ENCODE measurements around the gene STOX2.

Gene STOX2

DNA sequence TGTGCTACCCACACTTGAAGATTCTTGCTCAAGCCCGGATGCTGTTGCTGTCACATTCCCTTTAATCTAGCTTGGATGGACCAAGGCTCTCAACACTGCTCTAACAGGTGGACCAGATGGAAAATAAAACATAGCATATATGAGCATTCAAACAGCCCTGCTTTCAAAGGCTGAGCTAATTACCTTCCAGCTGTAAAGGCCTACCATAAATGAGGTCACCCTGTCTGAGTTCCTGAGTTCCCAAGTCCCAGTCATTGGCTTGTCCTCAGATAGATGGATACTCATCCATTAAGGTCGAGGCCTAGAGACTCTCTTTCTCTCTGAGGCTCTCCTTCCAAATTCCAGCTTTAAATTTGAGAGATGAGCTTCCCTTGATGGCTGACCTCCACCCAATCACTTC, 147.5 kb downstream of the STOX2 start:
- TF ChIP-seq POLR2AphosphoS5 (IDR thresholded peaks at IDR 0.05; ENCODE audit: low read depth, low read length): no peak
- TF ChIP-seq, protein P1, sequence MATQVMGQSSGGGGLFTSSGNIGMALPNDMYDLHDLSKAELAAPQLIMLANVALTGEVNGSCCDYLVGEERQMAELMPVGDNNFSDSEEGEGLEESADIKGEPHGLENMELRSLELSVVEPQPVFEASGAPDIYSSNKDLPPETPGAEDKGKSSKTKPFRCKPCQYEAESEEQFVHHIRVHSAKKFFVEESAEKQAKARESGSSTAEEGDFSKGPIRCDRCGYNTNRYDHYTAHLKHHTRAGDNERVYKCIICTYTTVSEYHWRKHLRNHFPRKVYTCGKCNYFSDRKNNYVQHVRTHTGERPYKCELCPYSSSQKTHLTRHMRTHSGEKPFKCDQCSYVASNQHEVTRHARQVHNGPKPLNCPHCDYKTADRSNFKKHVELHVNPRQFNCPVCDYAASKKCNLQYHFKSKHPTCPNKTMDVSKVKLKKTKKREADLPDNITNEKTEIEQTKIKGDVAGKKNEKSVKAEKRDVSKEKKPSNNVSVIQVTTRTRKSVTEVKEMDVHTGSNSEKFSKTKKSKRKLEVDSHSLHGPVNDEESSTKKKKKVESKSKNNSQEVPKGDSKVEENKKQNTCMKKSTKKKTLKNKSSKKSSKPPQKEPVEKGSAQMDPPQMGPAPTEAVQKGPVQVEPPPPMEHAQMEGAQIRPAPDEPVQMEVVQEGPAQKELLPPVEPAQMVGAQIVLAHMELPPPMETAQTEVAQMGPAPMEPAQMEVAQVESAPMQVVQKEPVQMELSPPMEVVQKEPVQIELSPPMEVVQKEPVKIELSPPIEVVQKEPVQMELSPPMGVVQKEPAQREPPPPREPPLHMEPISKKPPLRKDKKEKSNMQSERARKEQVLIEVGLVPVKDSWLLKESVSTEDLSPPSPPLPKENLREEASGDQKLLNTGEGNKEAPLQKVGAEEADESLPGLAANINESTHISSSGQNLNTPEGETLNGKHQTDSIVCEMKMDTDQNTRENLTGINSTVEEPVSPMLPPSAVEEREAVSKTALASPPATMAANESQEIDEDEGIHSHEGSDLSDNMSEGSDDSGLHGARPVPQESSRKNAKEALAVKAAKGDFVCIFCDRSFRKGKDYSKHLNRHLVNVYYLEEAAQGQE (IDR thresholded peaks at IDR 0.05; ENCODE audit: insufficient read depth in 1 of 2, low read depth in 2 of 2, low read length in 2 of 2): no peak

DNA sequence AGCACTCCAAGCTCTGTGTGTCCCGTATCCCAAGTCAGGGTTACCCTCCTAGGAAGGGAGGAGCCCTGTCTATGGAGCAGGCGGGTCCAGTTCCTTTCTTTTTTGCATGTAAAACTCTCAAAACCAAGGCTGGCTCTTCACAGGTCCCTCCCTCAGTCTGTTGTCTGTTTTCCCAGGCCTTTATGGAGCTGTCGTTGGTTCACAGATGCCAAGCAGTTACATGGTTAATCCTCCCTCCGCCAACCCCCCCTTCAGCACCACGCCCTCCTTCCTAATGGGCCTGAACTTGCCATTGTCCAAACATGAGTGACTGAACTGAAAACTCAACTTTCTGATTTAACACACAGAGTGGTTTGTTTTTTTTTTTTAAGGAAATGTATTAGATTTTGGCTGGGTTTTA, 148.3 kb downstream of the STOX2 start:
- TF ChIP-seq TAF1 (IDR thresholded peaks at IDR 0.05; ENCODE audit: borderline replicate concordance, insufficient read depth, low read length) (no peak), SIN3A (IDR thresholded peaks at IDR 0.05; ENCODE audit: borderline replicate concordance, insufficient read depth, low read length) (no peak), POLR2AphosphoS5 (IDR thresholded peaks at IDR 0.05; ENCODE audit: low read depth, low read length) (no peak), FOXP2 (optimal IDR thresholded peaks at IDR 0.05; ENCODE audit: borderline replicate concordance, extremely low read depth, extremely low read length, insufficient read depth) (no peak)
- TF ChIP-seq, protein P1 (IDR thresholded peaks at IDR 0.05; ENCODE audit: insufficient read depth in 1 of 2, low read depth in 2 of 2, low read length in 2 of 2): no peak

DNA sequence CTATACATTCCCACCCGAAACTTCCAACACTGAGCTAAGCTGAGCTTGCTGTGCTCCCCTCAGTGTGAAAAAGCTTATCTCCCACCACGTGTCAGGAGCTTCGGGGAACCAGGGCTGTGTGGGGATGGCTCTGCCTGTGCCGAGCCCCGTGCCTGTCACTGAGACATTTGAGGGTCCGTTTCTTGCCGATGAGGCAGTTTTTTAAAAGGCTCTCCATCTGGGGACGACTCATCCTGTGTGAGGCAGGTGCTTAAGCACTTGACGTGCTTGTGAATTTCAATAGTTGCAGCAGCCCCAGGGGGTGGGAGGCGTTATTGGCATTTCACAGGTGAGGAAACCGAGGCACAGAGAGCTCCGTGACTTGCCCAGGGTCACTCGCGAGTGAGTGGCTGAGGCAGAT, 151.8 kb downstream of the STOX2 start:
- TF ChIP-seq FOXP2 (optimal IDR thresholded peaks at IDR 0.05; ENCODE audit: borderline replicate concordance, extremely low read depth, extremely low read length, insufficient read depth) (no peak), SIN3A (IDR thresholded peaks at IDR 0.05; ENCODE audit: borderline replicate concordance, insufficient read depth, low read length) (no peak), POLR2AphosphoS5 (IDR thresholded peaks at IDR 0.05; ENCODE audit: low read depth, low read length) (no peak)

DNA sequence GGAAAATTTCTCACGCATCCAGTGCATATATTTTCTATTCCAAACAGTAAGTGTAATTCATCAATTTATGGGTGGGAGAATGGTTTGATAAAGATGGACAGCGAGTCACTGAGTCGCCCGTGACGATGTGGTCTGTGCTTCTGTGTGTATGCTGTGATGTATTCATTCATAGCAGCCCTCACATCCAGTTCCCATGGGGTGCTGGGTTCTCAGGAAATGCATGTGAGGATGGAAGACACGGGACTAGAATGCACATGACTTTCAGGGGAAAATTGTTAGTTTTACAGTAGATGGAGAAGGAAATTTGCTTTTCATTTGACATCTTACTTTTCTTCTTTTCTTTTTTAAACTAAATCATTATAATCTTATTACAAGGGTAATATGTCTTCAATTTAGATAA, 152.9 kb downstream of the STOX2 start:
- TF ChIP-seq TAF1 (IDR thresholded peaks at IDR 0.05; ENCODE audit: borderline replicate concordance, insufficient read depth, low read length): no peak
- TF ChIP-seq SIN3A (IDR thresholded peaks at IDR 0.05; ENCODE audit: borderline replicate concordance, insufficient read depth, low read length): no peak
- TF ChIP-seq FOXP2 (optimal IDR thresholded peaks at IDR 0.05; ENCODE audit: borderline replicate concordance, extremely low read depth, extremely low read length, insufficient read depth): no peak
- TF ChIP-seq, protein P1 (IDR thresholded peaks at IDR 0.05; ENCODE audit: insufficient read depth in 1 of 2, low read depth in 2 of 2, low read length in 2 of 2): no peak
- no peak for TF ChIP-seq POLR2AphosphoS5 (IDR thresholded peaks at IDR 0.05; ENCODE audit: low read depth, low read length)

DNA sequence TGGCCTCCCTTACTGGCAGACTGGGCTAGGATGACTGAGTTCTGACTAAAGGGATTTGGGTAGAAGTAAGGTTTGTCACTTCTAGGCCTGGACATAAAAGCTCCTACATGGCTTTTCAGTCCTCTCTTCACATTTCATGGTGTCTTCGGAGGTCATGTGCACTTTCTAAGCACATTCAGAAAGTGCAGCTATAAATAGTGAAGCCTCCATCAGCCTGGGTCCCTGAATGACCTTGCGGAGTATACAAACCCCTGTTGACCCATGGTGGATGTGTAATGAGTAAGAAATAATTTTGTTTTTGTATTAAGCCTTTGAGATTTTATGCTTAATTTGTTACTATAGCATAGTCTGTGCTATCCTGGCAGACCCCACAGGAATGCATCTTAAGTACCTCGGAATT, 154.0 kb downstream of the STOX2 start:
- TF ChIP-seq FOXP2 (optimal IDR thresholded peaks at IDR 0.05; ENCODE audit: borderline replicate concordance, extremely low read depth, extremely low read length, insufficient read depth): no peak
- no peak for TF ChIP-seq TAF1 (IDR thresholded peaks at IDR 0.05; ENCODE audit: borderline replicate concordance, insufficient read depth, low read length)

DNA sequence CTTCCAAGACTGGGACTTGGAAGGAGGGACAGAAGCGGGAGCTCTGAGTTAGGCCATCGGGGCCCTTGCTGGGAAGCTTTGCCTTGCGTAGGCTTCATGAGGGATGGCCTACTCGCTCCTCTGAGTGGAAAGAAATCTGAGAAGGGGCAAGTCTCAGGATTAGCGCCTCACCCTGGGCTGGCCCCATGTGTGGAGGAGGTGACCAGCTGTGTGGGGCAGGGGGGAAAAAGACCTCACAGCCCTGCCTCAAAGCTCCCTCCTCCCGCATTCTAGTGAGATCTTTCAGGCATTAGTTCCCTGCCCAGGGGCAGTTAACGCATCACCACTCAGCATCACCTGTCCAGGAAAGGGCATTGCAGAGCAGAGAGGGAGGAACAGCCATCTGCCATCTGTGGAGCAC, 156.5 kb downstream of the STOX2 start:
- no peak for TF ChIP-seq POLR2AphosphoS5 (IDR thresholded peaks at IDR 0.05; ENCODE audit: low read depth, low read length)
- TF ChIP-seq, protein P1 (IDR thresholded peaks at IDR 0.05; ENCODE audit: insufficient read depth in 1 of 2, low read depth in 2 of 2, low read length in 2 of 2): no peak
